HEK293 (cell line): Measurements from ENCODE around the gene TBC1D22A.

Experiments used
- CTCF ChIA-PET: fragments of 350-600 bp; formaldehyde crosslinking; extraction: SDS; loops from one replicate; lab custom pipeline; 2021; ENCODE audit warnings: antibody characterized with exemption; lab: Yijun Ruan, JAX
- POLR2A ChIA-PET: fragments of 300-600 bp; formaldehyde crosslinking; extraction: SDS; loops from one replicate; lab custom pipeline; 2020; ENCODE audit warnings: antibody characterized with exemption, inconsistent platforms; lab: Yijun Ruan, JAX
- H3K27ac ChIP-seq: fragments of 200-500 bp; sonication (Bioruptor generic); 2 replicates; pipeline ENCODE4 v1.5.1; 2014; ENCODE audit warnings: low read depth, low read length, control low read depth, inconsistent platforms; ENCODE audit errors: extremely low read depth
- H3K36me3 ChIP-seq, 2 experiments: fragments of 200-500 bp in 1 of 2; sonication (Bioruptor generic) in 1 of 2; 1 replicate in 1 of 2; 2 replicates in 1 of 2; pipeline ENCODE4 v1.5.1; 2014 to 2017; ENCODE audit warnings: inconsistent platforms in 2 of 2, low read length in 2 of 2; ENCODE audit not compliant: control insufficient read depth in 2 of 2, insufficient read depth in 1 of 2
- H3K4me1 ChIP-seq: fragments of 200-500 bp; sonication (Bioruptor generic); 2 replicates; pipeline ENCODE4 v1.5.1; 2014; ENCODE audit warnings: mild to moderate bottlenecking, low read length, inconsistent platforms; ENCODE audit not compliant: control insufficient read depth, insufficient read depth
- H3K4me3 ChIP-seq: 2 replicates; pipeline ENCODE4 v1.5.1; 2011; ENCODE audit warnings: low read depth, mild to moderate bottlenecking, control low read depth, low read length, moderate library complexity
- H3K9me3 ChIP-seq: fragments of 200-500 bp; sonication (Bioruptor generic); 2 replicates; pipeline ENCODE4 v1.5.1; 2014; ENCODE audit warnings: low read depth, low read length, inconsistent platforms; ENCODE audit not compliant: control insufficient read depth, insufficient read depth
- IKZF3 ChIP-seq: fragments of 450-650 bp; IDR thresholded peaks from 2 replicates; pipeline ENCODE4 v1.5.0; 2018; ENCODE audit warnings: missing biosample characterization, mild to moderate bottlenecking, missing genetic modification characterization, moderate library complexity
- ZBTB20 ChIP-seq: fragments of 450-650 bp; formaldehyde crosslinking; IDR thresholded peaks from 2 replicates; pipeline ENCODE4 v1.5.1; 2016; ENCODE audit warnings: missing biosample characterization, missing genetic modification characterization
- ZBTB7A ChIP-seq: fragments of 450-650 bp; formaldehyde crosslinking; IDR thresholded peaks from 2 replicates; pipeline ENCODE4 v1.5.1; 2016; ENCODE audit warnings: low read depth, missing biosample characterization, missing genetic modification characterization
- ZNF132 ChIP-seq: fragments of 450-650 bp; formaldehyde crosslinking; IDR thresholded peaks from 2 replicates; pipeline ENCODE4 v1.5.1; 2017; ENCODE audit warnings: missing biosample characterization, missing genetic modification characterization, borderline replicate concordance
- ZNF24 ChIP-seq: fragments of 450-650 bp; formaldehyde crosslinking; IDR thresholded peaks from 2 replicates; pipeline ENCODE4 v1.5.1; 2016; ENCODE audit warnings: missing biosample characterization, missing genetic modification characterization
- ZNF510 ChIP-seq: fragments of 450-650 bp; formaldehyde crosslinking; IDR thresholded peaks from 2 replicates; pipeline ENCODE4 v1.5.1; 2018; ENCODE audit warnings: mild to moderate bottlenecking, missing genetic modification characterization, missing biosample characterization; ENCODE audit not compliant: insufficient replicate concordance
- ZNF518A ChIP-seq: fragments of 450-650 bp; formaldehyde crosslinking; conservative IDR thresholded peaks from 2 replicates; pipeline ENCODE4 v1.5.1; 2016; ENCODE audit warnings: low read depth, missing biosample characterization, missing genetic modification characterization
- ZNF544 ChIP-seq: fragments of 450-650 bp; formaldehyde crosslinking; IDR thresholded peaks from 2 replicates; pipeline ENCODE4 v1.5.0; 2017; ENCODE audit warnings: missing biosample characterization, missing genetic modification characterization
- ZNF692 ChIP-seq: fragments of 450-650 bp; formaldehyde crosslinking; IDR thresholded peaks from 2 replicates; pipeline ENCODE4 v1.5.1; 2016; ENCODE audit warnings: missing biosample characterization, missing genetic modification characterization
- TF ChIP-seq, protein P1 (sequence below): fragments of 450-650 bp; formaldehyde crosslinking; IDR thresholded peaks from 2 replicates; pipeline ENCODE4 v1.5.1; 2016; ENCODE audit warnings: missing biosample characterization, missing genetic modification characterization
- TF ChIP-seq, protein P2 (sequence below): fragments of 450-650 bp; formaldehyde crosslinking; IDR thresholded peaks from 2 replicates; pipeline ENCODE4 v1.5.1; 2016; ENCODE audit warnings: missing biosample characterization, missing genetic modification characterization

The TBC1D22A gene

DNA sequence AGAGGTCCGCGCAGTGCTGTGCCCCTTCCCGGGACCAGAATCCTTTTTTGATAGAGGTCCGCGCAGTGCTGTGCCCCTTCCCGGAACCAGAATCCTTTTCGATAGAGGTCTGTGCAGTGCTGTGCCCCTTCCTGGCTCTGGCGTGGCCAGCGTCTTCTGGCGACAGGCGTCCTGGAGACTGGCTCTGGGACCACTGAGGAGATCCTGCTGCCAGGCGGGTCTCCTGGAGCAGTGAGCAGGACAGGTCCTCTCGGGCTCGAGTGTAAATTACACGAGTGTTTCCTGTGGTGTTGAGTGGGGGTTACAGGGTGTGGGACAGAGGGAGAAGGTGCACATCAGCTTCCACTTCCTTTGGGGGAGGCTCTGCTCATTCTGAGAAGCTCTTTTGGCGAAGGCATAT is 98.1 kb downstream of the TBC1D22A start (continued):
- no peak for TF ChIP-seq ZNF132
- TF ChIP-seq, protein P1, sequence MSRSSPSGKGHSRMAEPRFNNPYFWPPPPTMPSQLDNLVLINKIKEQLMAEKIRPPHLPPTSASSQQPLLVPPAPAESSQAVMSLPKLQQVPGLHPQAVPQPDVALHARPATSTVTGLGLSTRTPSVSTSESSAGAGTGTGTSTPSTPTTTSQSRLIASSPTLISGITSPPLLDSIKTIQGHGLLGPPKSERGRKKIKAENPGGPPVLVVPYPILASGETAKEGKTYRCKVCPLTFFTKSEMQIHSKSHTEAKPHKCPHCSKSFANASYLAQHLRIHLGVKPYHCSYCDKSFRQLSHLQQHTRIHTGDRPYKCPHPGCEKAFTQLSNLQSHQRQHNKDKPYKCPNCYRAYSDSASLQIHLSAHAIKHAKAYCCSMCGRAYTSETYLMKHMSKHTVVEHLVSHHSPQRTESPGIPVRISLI (tag by site-specific recombination), result no peak

DNA sequence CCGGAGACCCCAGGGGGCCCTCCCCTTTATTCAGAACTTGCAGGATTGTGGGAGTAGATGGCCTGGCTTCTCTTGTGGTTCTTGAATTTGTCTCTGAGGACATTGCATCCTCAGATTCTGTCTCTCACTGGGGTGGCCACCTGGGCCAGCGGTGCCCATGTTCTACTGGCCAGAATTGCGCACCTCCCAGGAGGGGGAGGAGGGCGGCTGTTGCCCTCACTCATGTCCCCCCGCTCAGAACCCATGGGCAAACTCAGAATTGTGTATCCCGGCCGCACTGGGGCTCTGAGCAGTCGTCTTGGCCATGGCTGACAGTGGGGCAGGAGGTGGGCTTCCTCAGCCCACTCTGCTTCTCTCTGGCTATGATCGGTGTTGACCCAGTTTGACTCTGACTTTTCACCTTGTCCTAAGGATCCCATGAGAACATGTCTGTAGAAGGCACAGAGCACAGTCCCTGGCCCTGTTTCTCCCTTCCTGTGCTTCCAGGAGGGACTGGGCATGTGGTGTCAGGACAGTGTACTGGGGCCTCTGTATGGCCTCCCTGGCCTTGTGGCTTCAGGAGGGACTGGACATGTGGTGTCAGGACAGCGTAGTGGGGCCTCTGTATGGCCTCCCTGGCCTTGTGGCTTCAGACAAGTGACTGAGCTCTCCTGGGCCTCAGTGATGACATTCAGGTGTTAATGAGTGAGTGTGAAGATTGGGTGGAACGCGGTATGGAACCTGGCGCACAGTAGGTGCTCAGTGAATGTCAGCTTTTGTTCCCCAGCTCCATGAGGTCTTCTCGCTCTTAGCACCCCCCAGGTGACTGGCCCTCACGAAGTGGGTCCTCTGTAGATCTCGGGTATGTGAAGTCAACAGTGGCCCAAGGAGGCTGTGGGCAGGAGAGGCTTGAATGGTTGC is 99.3 kb downstream of the TBC1D22A start:
- ChIA-PET POLR2A (no interaction called here), CTCF (no interaction called here)
- H3K27ac ChIP-seq, result no peak overlapping the region
- H3K4me1 ChIP-seq, result no peaks in the 10 kb centered on the region
- H3K36me3 ChIP-seq, result no peaks in the 10 kb centered on the region
- TF ChIP-seq ZBTB7A (tag by site-specific recombination), result no peak
- TF ChIP-seq, protein P1 (tag by site-specific recombination), result no peak
- TF ChIP-seq ZNF510 (tag by site-specific recombination), result no peak
- TF ChIP-seq IKZF3 (tag by site-specific recombination), result no peak
- no peak for TF ChIP-seq ZNF518A (tag by site-specific recombination)
- TF ChIP-seq ZNF24 (tag by site-specific recombination), result no peak
- no peak for TF ChIP-seq ZBTB20 (tag by site-specific recombination)
- TF ChIP-seq ZNF544 (tag by site-specific recombination), result no peak
- no peak for TF ChIP-seq ZNF692 (tag by site-specific recombination)
- TF ChIP-seq, protein P2, sequence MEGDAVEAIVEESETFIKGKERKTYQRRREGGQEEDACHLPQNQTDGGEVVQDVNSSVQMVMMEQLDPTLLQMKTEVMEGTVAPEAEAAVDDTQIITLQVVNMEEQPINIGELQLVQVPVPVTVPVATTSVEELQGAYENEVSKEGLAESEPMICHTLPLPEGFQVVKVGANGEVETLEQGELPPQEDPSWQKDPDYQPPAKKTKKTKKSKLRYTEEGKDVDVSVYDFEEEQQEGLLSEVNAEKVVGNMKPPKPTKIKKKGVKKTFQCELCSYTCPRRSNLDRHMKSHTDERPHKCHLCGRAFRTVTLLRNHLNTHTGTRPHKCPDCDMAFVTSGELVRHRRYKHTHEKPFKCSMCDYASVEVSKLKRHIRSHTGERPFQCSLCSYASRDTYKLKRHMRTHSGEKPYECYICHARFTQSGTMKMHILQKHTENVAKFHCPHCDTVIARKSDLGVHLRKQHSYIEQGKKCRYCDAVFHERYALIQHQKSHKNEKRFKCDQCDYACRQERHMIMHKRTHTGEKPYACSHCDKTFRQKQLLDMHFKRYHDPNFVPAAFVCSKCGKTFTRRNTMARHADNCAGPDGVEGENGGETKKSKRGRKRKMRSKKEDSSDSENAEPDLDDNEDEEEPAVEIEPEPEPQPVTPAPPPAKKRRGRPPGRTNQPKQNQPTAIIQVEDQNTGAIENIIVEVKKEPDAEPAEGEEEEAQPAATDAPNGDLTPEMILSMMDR, result no peak
- no peak overlapping the region for H3K4me3 ChIP-seq
- H3K9me3 ChIP-seq, result no peaks in the 10 kb centered on the region
